Hepatocyte (in vitro differentiated cells): ENCODE results near the gene PTPN4.

ENCODE experiments used
- CTCF ChIP-seq: fragments of 200-600 bp; sonication (generic); IDR thresholded peaks from 2 replicates; pipeline ENCODE4 v1.5.1; 2016; ENCODE audit warnings: antibody characterized with exemption, mild to moderate bottlenecking; ENCODE audit not compliant: poor library complexity
- EZH2 ChIP-seq: fragments of 200-600 bp; sonication (generic); IDR thresholded peaks from 2 replicates; pipeline ENCODE4 v1.6.1; 2016; ENCODE audit warnings: antibody characterized with exemption, mild to moderate bottlenecking, borderline replicate concordance
- EZH2phosphoT487 ChIP-seq: fragments of 200-600 bp; sonication (generic); IDR thresholded peaks from one replicate; pipeline ENCODE4 v1.6.1; 2018; ENCODE audit warnings: antibody characterized with exemption, mild to moderate bottlenecking, low read depth, moderate library complexity; ENCODE audit not compliant: unreplicated experiment, severe bottlenecking

GRCh38 chr2:119774026-119774425 is 14.3 kb downstream of the PTPN4 start:
- TF ChIP-seq CTCF: no peak
- TF ChIP-seq EZH2phosphoT487: no peak
- TF ChIP-seq EZH2: no peak
